ENCODE measurements around the gene MOB3C. TPM values are rescaled to one million over a fixed set of nuclear protein-coding genes. Genes with fewer than 3 reads are reported as not detected.
A peak's percentile ranks its signal among the peaks of the same experiment; 100 is the strongest.
"Not testable (repeated sequence)": the region's sequence is repeated elsewhere in the genome, so short reads cannot be mapped to it uniquely, and the experiment has no call there.

The MOB3C gene
- total RNA-seq (2014; rRNA removed; shearing (Covaris generic)) (2.0 and 2.7 TPM in 2 replicates), total RNA-seq (2022) (3.8 and 3.9 TPM in 2 replicates), Bru-seq, nascent RNA (percentile 33 among the genes with signal in this experiment), BruChase-seq, experiment 1, labeled RNA remaining after a 6-hour chase (percentile 39 among the genes with signal in this experiment), BruChase-seq, experiment 2, labeled RNA remaining after a 2-hour chase (percentile 40 among the genes with signal in this experiment)
- long read RNA-seq, partial matches to known transcripts = 0 of 3 reads
- long read RNA-seq, other reads (novel, unspliced or antisense) = 3 of 3 reads

GRCh38 chr1:46616277-46617107 is at the start of gene MOB3C:
MOB3C (minus strand) TSS chr1:46616811; CDS start chr1:46613321, 3,490 bp downstream.
- intact Hi-C loops (cut with micrococcal nuclease; ENCODE audit: unreplicated experiment) = loop anchor here (1.0 kb wide), 1 partner anchor 103 kb away; the partner anchor contains the start of gene EFCAB14

GRCh38 chr1:46665983-46666382 is 49.4 kb upstream of the MOB3C start:
- TF ChIP-seq CTCF (conservative IDR thresholded peaks at IDR 0.05; ENCODE audit: low read length) (no peak), EZH2phosphoT487 (IDR thresholded peaks at IDR 0.05; ENCODE audit: borderline replicate concordance, low read depth, low read length) (no peak)
- intact Hi-C loops (cut with micrococcal nuclease; ENCODE audit: unreplicated experiment) = no loop called here
- Histone ChIP-seq H3K4me1 (ENCODE audit: insufficient read depth, low read length, poor library complexity, severe bottlenecking) (peaks cover 14% of the 10 kb centered on the region), H3K9me2 (ENCODE audit: insufficient read depth, low read length) (no peaks in the 10 kb centered on the region), H3K4me3 (ENCODE audit: low read depth, low read length, poor library complexity, severe bottlenecking) (no peak overlapping the region), H3K4me2 (ENCODE audit: low read length) (no peak overlapping the region), H3K36me3 (ENCODE audit: insufficient read depth, low read length) (peaks cover 21% of the 10 kb centered on the region), H4K20me1 (ENCODE audit: insufficient read depth, low read length) (no peaks in the 10 kb centered on the region), H3K9me3 (ENCODE audit: low read length) (no peaks in the 10 kb centered on the region), H2AFZ (ENCODE audit: low read length) (no peak overlapping the region), H3K79me2 (ENCODE audit: insufficient read depth, low read depth, low read length) (peaks cover 11% of the 10 kb centered on the region; the same call in 1 of the 2 replicates), H3K27ac (ENCODE audit: low read depth, low read length, poor library complexity, severe bottlenecking) (no peak overlapping the region)
- CTCF ChIA-PET (ENCODE audit: unreplicated experiment) = no interaction called here
- POLR2A ChIA-PET = interaction anchor here (0.6 to 1.4 kb wide), 2 partner anchors 17 to 60 kb away, joined by 4 to 7 read pairs; no protein-coding TSS in a partner anchor
- no TSS peak for BruUV-seq (replicated peaks)
- no peak for DNase-seq (ENCODE audit: low spot score)

More at GRCh38 chr1:46616277-46617107, at the start of gene MOB3C:
- Histone ChIP-seq H3K4me3 (ENCODE audit: low read depth, low read length, poor library complexity, severe bottlenecking) (peak within 1 kb of the TSS; percentile 79), H2AFZ (ENCODE audit: low read length) (peak within 1 kb of the TSS; percentile 96), H3K9me3 (ENCODE audit: low read length) (no peaks in the 10 kb centered on the region), H3K36me3 (ENCODE audit: insufficient read depth, low read length) (no peaks in the 10 kb centered on the region), H3K27ac (ENCODE audit: low read depth, low read length, poor library complexity, severe bottlenecking) (no peak within 1 kb of the TSS), H3K9me2 (ENCODE audit: insufficient read depth, low read length) (no peaks in the 10 kb centered on the region), H3K79me2 (ENCODE audit: insufficient read depth, low read depth, low read length) (no peaks in the 10 kb centered on the region), H3K4me1 (ENCODE audit: insufficient read depth, low read length, poor library complexity, severe bottlenecking) (peaks cover 17% of the 10 kb centered on the region), H4K20me1 (ENCODE audit: insufficient read depth, low read length) (no peaks in the 10 kb centered on the region), H3K4me2 (ENCODE audit: low read length) (peak within 1 kb of the TSS; percentile 78)
- CTCF ChIA-PET (ENCODE audit: unreplicated experiment) = interaction anchor here (0.7 to 0.9 kb wide), 2 partner anchors 26 to 103 kb away, joined by 3 read pairs; no protein-coding TSS in a partner anchor
- TF ChIP-seq EZH2phosphoT487 (IDR thresholded peaks at IDR 0.05; ENCODE audit: borderline replicate concordance, low read depth, low read length) (no peak), CTCF (conservative IDR thresholded peaks at IDR 0.05; ENCODE audit: low read length) (no peak)
- BruUV-seq (replicated peaks) = no TSS peak
- POLR2A ChIA-PET = interaction anchor here (0.5 to 8.5 kb wide), 5 partner anchors 12 to 1421 kb away, joined by 3 to 62 read pairs (median 3); partner anchors contain the start of gene MKNK1
- DNase-seq (ENCODE audit: low spot score) = peak; percentile 57

GRCh38 chr1:46662919-46663318 is 46.3 kb upstream of the MOB3C start:
- CTCF ChIA-PET (ENCODE audit: unreplicated experiment); H3K9me3 ChIP-seq (ENCODE audit: low read length); POLR2A ChIA-PET; H2AFZ ChIP-seq (ENCODE audit: low read length); H4K20me1 ChIP-seq (ENCODE audit: insufficient read depth, low read length); H3K9me2 ChIP-seq (ENCODE audit: insufficient read depth, low read length); BruUV-seq (replicated peaks); H3K27ac ChIP-seq (ENCODE audit: low read depth, low read length, poor library complexity, severe bottlenecking); intact Hi-C loops (cut with micrococcal nuclease; ENCODE audit: unreplicated experiment); H3K4me3 ChIP-seq (ENCODE audit: low read depth, low read length, poor library complexity, severe bottlenecking); DNase-seq (ENCODE audit: low spot score); H3K4me2 ChIP-seq (ENCODE audit: low read length); H3K4me1 ChIP-seq (ENCODE audit: insufficient read depth, low read length, poor library complexity, severe bottlenecking): not testable (repeated sequence)
- Histone ChIP-seq H3K36me3 (ENCODE audit: insufficient read depth, low read length) (peaks cover 22% of the 10 kb centered on the region), H3K79me2 (ENCODE audit: insufficient read depth, low read depth, low read length) (peaks cover 11% of the 10 kb centered on the region; the same call in 1 of the 2 replicates)

GRCh38 chr1:46660116-46660515 is 43.5 kb upstream of the MOB3C start:
- H3K27ac ChIP-seq (ENCODE audit: low read depth, low read length, poor library complexity, severe bottlenecking); H3K9me3 ChIP-seq (ENCODE audit: low read length); H2AFZ ChIP-seq (ENCODE audit: low read length); H3K79me2 ChIP-seq (ENCODE audit: insufficient read depth, low read depth, low read length); CTCF ChIA-PET (ENCODE audit: unreplicated experiment); DNase-seq (ENCODE audit: low spot score); H3K4me2 ChIP-seq (ENCODE audit: low read length); POLR2A ChIA-PET; intact Hi-C loops (cut with micrococcal nuclease; ENCODE audit: unreplicated experiment); H3K9me2 ChIP-seq (ENCODE audit: insufficient read depth, low read length); H3K4me1 ChIP-seq (ENCODE audit: insufficient read depth, low read length, poor library complexity, severe bottlenecking); H4K20me1 ChIP-seq (ENCODE audit: insufficient read depth, low read length); H3K4me3 ChIP-seq (ENCODE audit: low read depth, low read length, poor library complexity, severe bottlenecking); BruUV-seq (replicated peaks): not testable (repeated sequence)
- peaks cover 47% of the 10 kb centered on the region for H3K36me3 ChIP-seq (ENCODE audit: insufficient read depth, low read length)

Measured in OCI-LY7 (cell line).